ENCODE measurements around the gene MEN1. TPM values are rescaled to one million over a fixed set of nuclear protein-coding genes. Genes with fewer than 3 reads are reported as not detected.

The MEN1 gene
- polyA plus RNA-seq, 3 donors, result 9.4 to 26.2 (median 10.0) TPM

DNA sequence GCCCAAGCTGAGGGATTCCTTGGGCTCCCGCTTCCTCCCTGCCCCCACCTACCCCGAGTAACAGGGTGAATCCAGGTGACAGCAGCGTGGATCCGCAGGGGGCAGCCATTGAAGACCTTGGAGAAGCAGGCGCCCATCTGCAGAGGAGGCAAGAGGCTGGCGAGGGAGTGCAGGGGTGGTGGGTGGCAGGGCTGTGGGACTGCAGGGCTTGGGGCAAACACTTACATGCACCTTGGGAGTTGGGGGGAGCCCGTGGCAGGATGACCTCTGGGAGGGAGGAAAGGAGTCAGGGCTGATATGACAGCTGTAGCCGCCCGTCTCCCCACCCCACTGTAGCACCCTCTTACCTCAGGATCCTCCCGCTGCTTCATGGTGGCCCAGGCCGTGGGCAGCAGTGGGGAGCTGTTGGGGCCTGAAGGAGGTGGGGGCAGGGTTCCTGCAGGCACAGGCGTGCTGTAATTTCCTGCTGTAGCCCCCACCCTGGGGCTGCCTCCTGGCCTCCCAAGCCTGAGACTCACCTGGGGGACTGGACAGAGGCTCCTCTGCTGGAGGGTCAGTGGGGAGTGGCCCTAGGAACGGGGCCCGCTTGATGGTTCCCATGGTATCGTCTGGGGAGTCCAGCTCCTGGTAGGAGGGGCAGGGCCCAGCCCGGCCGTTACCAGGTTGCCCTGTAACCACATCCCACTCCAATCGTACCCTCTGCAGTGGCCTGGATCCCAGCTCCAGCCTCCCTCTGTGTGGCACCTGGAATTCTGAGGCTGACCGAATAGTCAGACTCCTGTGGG is 13.4 kb downstream of the MEN1 start:
- H3K9me3 Mint-ChIP-seq, result peaks cover 0 to 3% (median 0%) of the 10 kb centered on the region in 7 donors
- no peak overlapping the region for H3K9ac ChIP-seq (ENCODE audit: insufficient read depth, low read length, poor library complexity, severe bottlenecking)
- H3K36me3 Mint-ChIP-seq, result peaks cover 45 to 66% of the 10 kb centered on the region in 2 donors
- intact Hi-C loops (cut with micrococcal nuclease), result no loop called here
- H3K27ac ChIP-seq (ENCODE audit: low read depth in 1 of 2, low read length in 2 of 2), result no peak overlapping the region
- H4K20me1 ChIP-seq (ENCODE audit: insufficient read depth, low read length), result peaks cover 5% of the 10 kb centered on the region
- DNase-seq, result no peak
- no peaks in the 10 kb centered on the region for H3K27me3 ChIP-seq (ENCODE audit: control insufficient read depth in 2 of 2, insufficient read depth in 2 of 2, low read length in 2 of 2)
- peaks cover 0 to 4% (median 2%) of the 10 kb centered on the region in 3 donors for H3K27me3 Mint-ChIP-seq (ENCODE audit: low read depth in 3 of 3)
- H3K36me3 ChIP-seq (replicated peaks in 1 of 2; ENCODE audit: control insufficient read depth in 1 of 2, insufficient read depth in 2 of 2, low read length in 2 of 2), result peaks cover 39 to 46% of the 10 kb centered on the region in 2 donors
- H3K4me1 ChIP-seq (ENCODE audit: control insufficient read depth in 1 of 2, insufficient read depth in 2 of 2, low read length in 2 of 2), result peaks cover 10 to 21% of the 10 kb centered on the region in 2 donors
- peaks cover 36% of the 10 kb centered on the region for H3K4me1 Mint-ChIP-seq
- 83% methylated on average over 3 of the region's 19 CpGs for WGBS (ENCODE audit: insufficient coverage)
- no peaks in the 10 kb centered on the region for H3K79me2 ChIP-seq (ENCODE audit: insufficient read depth, low read length)
- H3K4me3 Mint-ChIP-seq, result no peak overlapping the region
- H3K27ac Mint-ChIP-seq, result no peak overlapping the region
- no peak overlapping the region for H3K4me2 ChIP-seq (replicated peaks; ENCODE audit: extremely low read depth, low read length, poor library complexity, severe bottlenecking)
- TF ChIP-seq, protein P1, sequence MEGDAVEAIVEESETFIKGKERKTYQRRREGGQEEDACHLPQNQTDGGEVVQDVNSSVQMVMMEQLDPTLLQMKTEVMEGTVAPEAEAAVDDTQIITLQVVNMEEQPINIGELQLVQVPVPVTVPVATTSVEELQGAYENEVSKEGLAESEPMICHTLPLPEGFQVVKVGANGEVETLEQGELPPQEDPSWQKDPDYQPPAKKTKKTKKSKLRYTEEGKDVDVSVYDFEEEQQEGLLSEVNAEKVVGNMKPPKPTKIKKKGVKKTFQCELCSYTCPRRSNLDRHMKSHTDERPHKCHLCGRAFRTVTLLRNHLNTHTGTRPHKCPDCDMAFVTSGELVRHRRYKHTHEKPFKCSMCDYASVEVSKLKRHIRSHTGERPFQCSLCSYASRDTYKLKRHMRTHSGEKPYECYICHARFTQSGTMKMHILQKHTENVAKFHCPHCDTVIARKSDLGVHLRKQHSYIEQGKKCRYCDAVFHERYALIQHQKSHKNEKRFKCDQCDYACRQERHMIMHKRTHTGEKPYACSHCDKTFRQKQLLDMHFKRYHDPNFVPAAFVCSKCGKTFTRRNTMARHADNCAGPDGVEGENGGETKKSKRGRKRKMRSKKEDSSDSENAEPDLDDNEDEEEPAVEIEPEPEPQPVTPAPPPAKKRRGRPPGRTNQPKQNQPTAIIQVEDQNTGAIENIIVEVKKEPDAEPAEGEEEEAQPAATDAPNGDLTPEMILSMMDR (IDR thresholded peaks at IDR 0.05), result no peak
- H3K4me3 ChIP-seq (replicated peaks in 1 of 3; ENCODE audit: low read depth in 2 of 3, low read length in 3 of 3), result no peak overlapping the region
- H3K9me3 ChIP-seq (replicated peaks in 1 of 2; ENCODE audit: control insufficient read depth in 1 of 2, insufficient read depth in 1 of 2, low read length in 2 of 2), result no peaks in the 10 kb centered on the region
- H2AFZ ChIP-seq (ENCODE audit: insufficient read depth, low read depth, low read length, poor library complexity, severe bottlenecking), result no peak overlapping the region

GRCh38 chr11:64796047-64796756 is 14.1 kb downstream of the MEN1 start:
- TF ChIP-seq, protein P1 (IDR thresholded peaks at IDR 0.05), result no peak
- H3K4me3 Mint-ChIP-seq, result no peak overlapping the region
- Histone ChIP-seq H3K4me3 (replicated peaks in 1 of 3; ENCODE audit: low read depth in 2 of 3, low read length in 3 of 3) (no peak overlapping the region), H2AFZ (ENCODE audit: insufficient read depth, low read depth, low read length, poor library complexity, severe bottlenecking) (no peak overlapping the region), H3K36me3 (replicated peaks in 1 of 2; ENCODE audit: control insufficient read depth in 1 of 2, insufficient read depth in 2 of 2, low read length in 2 of 2) (peaks cover 46 to 53% of the 10 kb centered on the region in 2 donors), H3K27ac (ENCODE audit: low read depth in 1 of 2, low read length in 2 of 2) (no peak overlapping the region), H3K4me1 (ENCODE audit: control insufficient read depth in 1 of 2, insufficient read depth in 2 of 2, low read length in 2 of 2) (peaks cover 2 to 13% of the 10 kb centered on the region in 2 donors), H3K27me3 (ENCODE audit: control insufficient read depth in 2 of 2, insufficient read depth in 2 of 2, low read length in 2 of 2) (no peaks in the 10 kb centered on the region), H3K9ac (ENCODE audit: insufficient read depth, low read length, poor library complexity, severe bottlenecking) (no peak overlapping the region), H4K20me1 (ENCODE audit: insufficient read depth, low read length) (peaks cover 5% of the 10 kb centered on the region), H3K79me2 (ENCODE audit: insufficient read depth, low read length) (no peaks in the 10 kb centered on the region), H3K9me3 (replicated peaks in 1 of 2; ENCODE audit: control insufficient read depth in 1 of 2, insufficient read depth in 1 of 2, low read length in 2 of 2) (no peaks in the 10 kb centered on the region), H3K4me2 (replicated peaks; ENCODE audit: extremely low read depth, low read length, poor library complexity, severe bottlenecking) (no peak overlapping the region)
- no peak for DNase-seq
- H3K27me3 Mint-ChIP-seq (ENCODE audit: low read depth in 3 of 3), result peaks cover 0 to 4% (median 2%) of the 10 kb centered on the region in 3 donors
- H3K4me1 Mint-ChIP-seq, result peaks cover 28% of the 10 kb centered on the region
- 37% methylated on average over 15 of the region's 19 CpGs for WGBS (ENCODE audit: insufficient coverage)
- peaks cover 0 to 3% (median 0%) of the 10 kb centered on the region in 7 donors for H3K9me3 Mint-ChIP-seq
- intact Hi-C loops (cut with micrococcal nuclease), result no loop called here
- H3K36me3 Mint-ChIP-seq, result peaks cover 51 to 70% of the 10 kb centered on the region in 2 donors
- peak overlapping the region in 1 of 7 donors; percentile 18 for H3K27ac Mint-ChIP-seq
